ENCODE data around the gene ISYNA1.

GRCh38 chr19:18464646-18465045 lies 26.7 kb upstream of the ISYNA1 start:
- no peak for TF ChIP-seq GATA3 (IDR thresholded peaks at IDR 0.05; ENCODE audit: low read depth, low read length)
- TF ChIP-seq GATA2 (IDR thresholded peaks at IDR 0.05; ENCODE audit: low read depth, low read length): no peak
